A673 (cell line): Measurements from ENCODE around the gene PYCR2. TPM values are rescaled to one million over a fixed set of nuclear protein-coding genes. Genes with fewer than 3 reads are reported as not detected.
"Not testable (repeated sequence)": the region's sequence is repeated elsewhere in the genome, so short reads cannot be mapped to it uniquely, and the experiment has no call there.

Experiments
- BruUV-seq: library from RNA; stranded (reverse); fragments of 400-500 nt; replicated peaks from 2 replicates; lab custom pipeline; 2021; lab: Mats Ljungman, UMichigan
- CTCF ChIA-PET: fragments of 300-600 bp; sonication (Branson Sonifier 250); formaldehyde crosslinking; loops from one replicate; lab custom pipeline; 2022; ENCODE audit warnings: antibody characterized with exemption; lab: Charles Lee
- POLR2A ChIA-PET: fragments of 300-600 bp; sonication (Branson Sonifier 250); formaldehyde crosslinking; loops from one replicate; lab custom pipeline; 2022; ENCODE audit warnings: antibody characterized with exemption; ENCODE audit not compliant: low non-redundant PET; lab: Charles Lee
- DNase-seq: peaks from one replicate; pipeline ENCODE4 v3.0.0-alpha.2; 2015; ENCODE audit warnings: low spot score
- H3K27ac ChIP-seq: fragments of 200-600 bp; sonication (generic); 2 replicates; pipeline ENCODE4 v1.5.1; 2016; ENCODE audit warnings: mixed run types, low read depth, mild to moderate bottlenecking, mixed read lengths, antibody characterized with exemption, low read length; ENCODE audit not compliant: poor library complexity, severe bottlenecking
- H3K27me3 ChIP-seq: fragments of 200-600 bp; sonication (generic); replicated peaks from 2 replicates; pipeline ENCODE4 v1.6.1; 2017; ENCODE audit warnings: mixed run types, low read depth, mild to moderate bottlenecking, mixed read lengths, antibody characterized with exemption, low read length; ENCODE audit not compliant: insufficient read depth, poor library complexity
- H3K36me3 ChIP-seq: fragments of 200-600 bp; sonication (generic); 2 replicates; pipeline ENCODE4 v1.6.1; 2016; ENCODE audit warnings: mixed run types, mild to moderate bottlenecking, mixed read lengths, antibody characterized with exemption, low read length; ENCODE audit not compliant: insufficient read depth, poor library complexity, severe bottlenecking
- H3K4me1 ChIP-seq: fragments of 200-600 bp; sonication (generic); 2 replicates; pipeline ENCODE4 v1.6.1; 2017; ENCODE audit warnings: mixed run types, mild to moderate bottlenecking, mixed read lengths, antibody characterized with exemption, low read length; ENCODE audit not compliant: insufficient read depth, poor library complexity, severe bottlenecking
- H3K4me3 ChIP-seq: fragments of 200-600 bp; sonication (generic); 2 replicates; pipeline ENCODE4 v1.5.1; 2016; ENCODE audit warnings: low read depth, mixed run types, mild to moderate bottlenecking, mixed read lengths, low read length; ENCODE audit not compliant: poor library complexity, severe bottlenecking
- H3K9me3 ChIP-seq: fragments of 200-600 bp; sonication (generic); 2 replicates; pipeline ENCODE4 v1.6.1; 2016; ENCODE audit warnings: mixed run types, low read depth, mild to moderate bottlenecking, mixed read lengths, antibody characterized with exemption, low read length; ENCODE audit not compliant: poor library complexity, severe bottlenecking
- EZH2 ChIP-seq: fragments of 200-600 bp; sonication (generic); IDR thresholded peaks from 2 replicates; pipeline ENCODE4 v1.6.1; 2017; ENCODE audit warnings: borderline replicate concordance, low read depth, mild to moderate bottlenecking, mixed read lengths, antibody characterized with exemption, low read length; ENCODE audit not compliant: poor library complexity, severe bottlenecking
- intact Hi-C: fragments of 100-400 bp; cut with micrococcal nuclease; formaldehyde crosslinking; loops from one replicate; pipeline ENCODE4 v1.10.0; 2022; ENCODE audit not compliant: unreplicated experiment
- total RNA-seq: library from RNA; stranded (reverse); gene quantifications from 2 replicates; pipeline ENCODE4 v1.2.3, GENCODE V29; 2021
- TF ChIP-seq, protein P1 (sequence below): fragments of 300-800, 200-600 bp; sonication (generic); conservative IDR thresholded peaks from 2 replicates; pipeline ENCODE4 v1.5.1; 2017; ENCODE audit warnings: low read depth, mild to moderate bottlenecking, antibody characterized with exemption, low read length, moderate library complexity, mixed read lengths

Gene PYCR2
- total RNA-seq, 1 experiment from 2014 or later: 52.5 TPM

DNA sequence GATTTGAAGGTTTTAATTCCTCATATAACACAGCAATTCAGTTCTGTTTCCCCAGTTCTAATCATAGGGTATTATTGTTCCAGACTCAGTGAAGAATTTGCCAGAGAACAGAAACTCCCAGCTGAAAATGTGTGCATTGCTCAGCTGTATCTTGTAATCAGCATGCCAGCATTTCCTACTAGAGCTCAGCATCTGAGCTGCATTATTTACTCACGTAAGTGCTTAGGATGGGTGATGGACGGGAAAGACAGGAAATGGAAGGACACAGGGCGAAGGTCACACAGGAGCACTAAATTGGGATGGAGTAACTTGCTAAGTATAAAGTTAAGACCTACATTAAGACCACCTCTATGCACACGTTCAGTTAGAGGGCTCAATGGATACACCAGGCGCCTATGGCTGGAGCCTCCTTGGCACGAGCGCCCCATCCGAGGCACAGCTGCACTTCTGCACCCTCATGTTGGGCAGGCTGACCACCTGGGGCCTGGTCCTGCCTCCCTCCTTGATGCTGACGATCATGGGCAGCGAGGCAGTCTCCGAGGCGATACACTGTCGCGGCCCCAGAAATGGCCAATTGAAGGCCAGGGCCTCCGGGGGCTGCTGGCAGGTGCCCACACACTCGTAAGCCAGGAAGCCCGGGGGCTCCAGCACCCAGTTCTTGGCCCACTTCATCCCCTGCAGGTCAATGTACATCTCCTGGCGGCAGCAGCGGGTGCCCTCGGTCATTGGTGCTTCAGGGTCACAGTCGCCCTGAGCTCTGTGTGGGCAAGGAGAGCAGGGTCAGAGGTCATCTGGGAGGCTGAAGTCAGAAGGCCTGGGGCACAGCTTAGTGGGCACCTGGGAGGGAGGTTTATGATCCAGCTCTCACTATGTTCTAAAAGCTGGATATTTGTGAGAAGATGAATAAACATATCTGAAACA is 13.3 kb upstream of the PYCR2 start:
- no peaks in the 10 kb centered on the region for H3K27me3 ChIP-seq
- ChIA-PET CTCF (no interaction called here), POLR2A (no interaction called here)
- H3K27ac ChIP-seq: no peak overlapping the region
- no TSS peak for BruUV-seq
- no peak overlapping the region for H3K4me3 ChIP-seq
- H3K36me3 ChIP-seq: no peaks in the 10 kb centered on the region
- no peak for DNase-seq
- intact Hi-C loops: no loop called here
- no peaks in the 10 kb centered on the region for H3K9me3 ChIP-seq
- no peaks in the 10 kb centered on the region for H3K4me1 ChIP-seq
- TF ChIP-seq, protein P1, sequence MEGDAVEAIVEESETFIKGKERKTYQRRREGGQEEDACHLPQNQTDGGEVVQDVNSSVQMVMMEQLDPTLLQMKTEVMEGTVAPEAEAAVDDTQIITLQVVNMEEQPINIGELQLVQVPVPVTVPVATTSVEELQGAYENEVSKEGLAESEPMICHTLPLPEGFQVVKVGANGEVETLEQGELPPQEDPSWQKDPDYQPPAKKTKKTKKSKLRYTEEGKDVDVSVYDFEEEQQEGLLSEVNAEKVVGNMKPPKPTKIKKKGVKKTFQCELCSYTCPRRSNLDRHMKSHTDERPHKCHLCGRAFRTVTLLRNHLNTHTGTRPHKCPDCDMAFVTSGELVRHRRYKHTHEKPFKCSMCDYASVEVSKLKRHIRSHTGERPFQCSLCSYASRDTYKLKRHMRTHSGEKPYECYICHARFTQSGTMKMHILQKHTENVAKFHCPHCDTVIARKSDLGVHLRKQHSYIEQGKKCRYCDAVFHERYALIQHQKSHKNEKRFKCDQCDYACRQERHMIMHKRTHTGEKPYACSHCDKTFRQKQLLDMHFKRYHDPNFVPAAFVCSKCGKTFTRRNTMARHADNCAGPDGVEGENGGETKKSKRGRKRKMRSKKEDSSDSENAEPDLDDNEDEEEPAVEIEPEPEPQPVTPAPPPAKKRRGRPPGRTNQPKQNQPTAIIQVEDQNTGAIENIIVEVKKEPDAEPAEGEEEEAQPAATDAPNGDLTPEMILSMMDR: no peak
- no peak for TF ChIP-seq EZH2

DNA sequence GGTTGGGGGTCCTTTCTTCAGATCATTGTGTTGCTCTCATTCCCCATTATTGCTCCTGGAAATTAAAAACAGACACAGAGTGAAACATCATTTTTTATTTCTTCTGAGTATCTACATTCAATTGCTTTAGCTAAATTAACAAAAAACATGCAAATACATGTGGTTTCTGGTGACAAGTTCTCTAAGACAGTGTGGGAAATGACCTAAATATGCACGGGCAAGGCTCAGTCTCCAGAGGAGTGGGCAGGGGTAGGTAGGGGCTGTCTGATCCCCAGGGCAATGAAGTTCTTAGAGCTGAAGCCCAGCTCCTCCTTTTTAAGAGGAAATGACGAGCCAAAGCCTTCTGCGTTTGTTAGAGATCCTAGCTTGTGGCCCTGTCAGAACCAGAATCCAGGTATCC is 12.5 kb upstream of the PYCR2 start:
- Histone ChIP-seq H3K9me3 (no peaks in the 10 kb centered on the region), H3K27ac (no peak overlapping the region), H3K4me1 (no peaks in the 10 kb centered on the region), H3K36me3 (no peaks in the 10 kb centered on the region), H3K4me3 (no peak overlapping the region), H3K27me3 (no peaks in the 10 kb centered on the region)
- BruUV-seq: no TSS peak
- CTCF ChIA-PET: no interaction called here
- TF ChIP-seq EZH2: no peak
- DNase-seq: no peak
- POLR2A ChIA-PET: interaction anchor here (0.6 kb wide), 1 partner anchor 11 kb away, joined by 3 read pairs; no protein-coding TSS in a partner anchor
- intact Hi-C loops: no loop called here

DNA sequence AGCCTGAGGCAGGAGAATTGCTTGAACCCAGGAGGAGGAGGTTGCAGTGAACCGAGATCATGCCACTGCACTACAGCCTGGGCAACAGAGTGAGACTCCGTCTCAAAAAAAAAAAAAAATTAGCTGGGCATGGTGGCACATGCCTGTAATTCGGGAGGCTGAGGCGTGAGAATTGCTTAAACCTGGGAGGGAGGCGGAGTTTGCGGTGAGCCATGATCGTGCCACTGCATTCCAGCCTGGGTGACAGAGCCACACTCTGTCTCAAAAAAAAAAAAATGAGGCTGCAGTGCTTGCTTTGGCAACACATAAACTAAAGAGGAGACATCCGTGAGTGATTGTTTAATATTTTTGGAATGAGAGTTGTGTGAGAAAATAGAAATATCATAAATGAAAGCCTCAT is 12.0 kb upstream of the PYCR2 start:
- H3K27ac ChIP-seq, CTCF ChIA-PET, intact Hi-C loops, DNase-seq, BruUV-seq, H3K27me3 ChIP-seq, H3K4me1 ChIP-seq, H3K36me3 ChIP-seq, H3K4me3 ChIP-seq, H3K9me3 ChIP-seq: not testable (repeated sequence)
- POLR2A ChIA-PET: interaction anchor here (0.6 kb wide), 1 partner anchor 11 kb away, joined by 3 read pairs; no protein-coding TSS in a partner anchor

DNA sequence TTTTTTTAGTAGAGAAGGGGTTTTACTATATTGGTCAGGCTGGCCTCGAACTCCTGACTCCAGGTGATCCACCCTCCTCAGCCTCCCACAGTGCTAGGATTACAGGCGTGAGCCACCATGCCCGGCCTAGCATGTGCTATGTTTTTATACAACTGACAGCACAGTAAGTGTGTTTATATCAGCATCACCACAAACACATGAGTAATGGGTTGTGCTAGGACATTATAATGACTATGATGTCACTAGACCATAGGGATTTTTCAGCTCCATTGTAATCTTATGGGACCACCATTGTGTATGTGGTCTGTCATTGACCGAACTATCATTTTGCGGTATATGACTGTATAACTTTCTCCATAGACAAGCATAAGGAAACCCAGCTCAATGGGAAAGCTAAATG is 10.7 kb upstream of the PYCR2 start:
- Histone ChIP-seq H3K27me3 (no peaks in the 10 kb centered on the region), H3K9me3 (no peaks in the 10 kb centered on the region), H3K4me3 (no peak overlapping the region), H3K36me3 (no peaks in the 10 kb centered on the region), H3K4me1 (no peaks in the 10 kb centered on the region), H3K27ac (no peak overlapping the region)
- intact Hi-C loops: no loop called here
- CTCF ChIA-PET: no interaction called here
- no TSS peak for BruUV-seq
- no peak for TF ChIP-seq EZH2
- DNase-seq: no peak
- POLR2A ChIA-PET: no interaction called here
